ENCODE data around the gene GH2. TPM values are rescaled to one million over a fixed set of nuclear protein-coding genes. Genes with fewer than 3 reads are reported as not detected.
"Not testable (repeated sequence)": the region's sequence is repeated elsewhere in the genome, so short reads cannot be mapped to it uniquely, and the experiment has no call there.

Gene GH2
- total and polyA plus RNA-seq, 12 donors: not detected

DNA sequence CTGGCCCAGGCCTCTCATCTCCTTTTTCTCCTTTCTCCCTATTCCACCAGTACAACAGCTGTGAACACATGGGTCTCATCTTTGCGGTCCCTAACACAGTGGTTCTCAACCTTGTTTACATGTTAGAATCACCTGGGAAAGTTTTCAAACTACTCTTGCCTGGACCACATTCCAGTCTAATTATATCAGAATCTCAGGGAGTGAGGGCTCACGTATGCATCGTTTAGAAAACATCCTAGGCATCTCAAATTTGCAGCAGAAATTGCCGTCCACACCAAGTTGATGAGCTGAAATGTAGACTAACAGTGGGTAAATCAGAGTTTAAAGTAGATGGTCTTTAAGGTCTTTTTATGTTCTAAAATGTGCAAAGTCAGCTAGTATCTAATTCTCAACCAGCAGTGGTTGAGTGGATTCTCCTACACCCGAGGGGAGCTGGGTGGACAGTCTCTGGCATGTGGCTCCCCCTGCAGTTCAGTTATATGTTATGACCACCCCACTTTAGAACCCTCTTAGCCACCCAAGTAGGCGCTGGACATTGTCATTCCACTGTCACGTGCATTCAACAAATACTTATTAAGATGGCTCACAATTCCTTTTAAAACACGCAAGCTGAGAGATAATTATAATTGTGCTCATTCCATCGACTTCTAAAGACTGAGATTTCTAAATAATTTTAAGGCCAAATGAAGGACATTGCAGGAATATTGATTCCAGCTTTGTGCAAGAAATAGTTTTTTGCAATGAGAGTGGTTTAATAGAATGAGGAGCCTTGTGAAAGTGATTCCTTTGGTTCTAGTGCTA, 12.1 kb downstream of the GH2 start:
- H3K4me1 ChIP-seq; H3K4me3 ChIP-seq; ATAC-seq; H3K27ac ChIP-seq; H3K9me3 ChIP-seq; H3K27me3 ChIP-seq; DNase-seq; intact Hi-C loops (cut with DNase I); H3K36me3 ChIP-seq: not testable (repeated sequence)
- TF ChIP-seq, protein P1, sequence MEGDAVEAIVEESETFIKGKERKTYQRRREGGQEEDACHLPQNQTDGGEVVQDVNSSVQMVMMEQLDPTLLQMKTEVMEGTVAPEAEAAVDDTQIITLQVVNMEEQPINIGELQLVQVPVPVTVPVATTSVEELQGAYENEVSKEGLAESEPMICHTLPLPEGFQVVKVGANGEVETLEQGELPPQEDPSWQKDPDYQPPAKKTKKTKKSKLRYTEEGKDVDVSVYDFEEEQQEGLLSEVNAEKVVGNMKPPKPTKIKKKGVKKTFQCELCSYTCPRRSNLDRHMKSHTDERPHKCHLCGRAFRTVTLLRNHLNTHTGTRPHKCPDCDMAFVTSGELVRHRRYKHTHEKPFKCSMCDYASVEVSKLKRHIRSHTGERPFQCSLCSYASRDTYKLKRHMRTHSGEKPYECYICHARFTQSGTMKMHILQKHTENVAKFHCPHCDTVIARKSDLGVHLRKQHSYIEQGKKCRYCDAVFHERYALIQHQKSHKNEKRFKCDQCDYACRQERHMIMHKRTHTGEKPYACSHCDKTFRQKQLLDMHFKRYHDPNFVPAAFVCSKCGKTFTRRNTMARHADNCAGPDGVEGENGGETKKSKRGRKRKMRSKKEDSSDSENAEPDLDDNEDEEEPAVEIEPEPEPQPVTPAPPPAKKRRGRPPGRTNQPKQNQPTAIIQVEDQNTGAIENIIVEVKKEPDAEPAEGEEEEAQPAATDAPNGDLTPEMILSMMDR (IDR thresholded peaks at IDR 0.05): peak in 2 of 9 donors; percentile 6 to 13
- 51 to 57% methylated on average over 9 of the region's 9 CpGs for WGBS, 2 donors

DNA sequence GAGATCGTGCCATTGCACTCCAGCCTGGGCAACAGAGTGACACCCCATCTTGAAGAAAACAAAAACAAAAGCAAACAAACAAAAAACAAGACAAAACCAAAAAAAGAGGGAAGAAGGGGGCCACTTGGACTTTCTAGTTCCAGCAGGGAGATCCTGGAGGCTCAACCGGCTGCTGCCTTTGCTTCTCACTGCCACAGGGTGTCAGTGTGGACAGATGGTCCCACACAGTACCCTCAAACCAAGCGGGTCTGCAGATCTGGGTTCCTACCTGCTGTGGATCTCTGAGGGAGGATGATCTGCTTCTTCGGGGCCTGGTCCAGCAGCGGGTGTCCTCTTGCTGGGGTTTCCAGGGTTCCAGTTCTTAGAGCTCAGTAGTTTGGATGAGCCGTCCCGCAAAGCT, 15.1 kb downstream of the GH2 start:
- 72 to 81% methylated on average over 7 of the region's 7 CpGs for WGBS, 2 donors
- H3K4me1 ChIP-seq; H3K27me3 ChIP-seq; DNase-seq; H3K4me3 ChIP-seq; intact Hi-C loops (cut with DNase I); H3K27ac ChIP-seq; H3K9me3 ChIP-seq; H3K36me3 ChIP-seq: not testable (repeated sequence)
- peak in 3 of 8 donors; percentile 36 to 50 (median 44) for ATAC-seq

DNA sequence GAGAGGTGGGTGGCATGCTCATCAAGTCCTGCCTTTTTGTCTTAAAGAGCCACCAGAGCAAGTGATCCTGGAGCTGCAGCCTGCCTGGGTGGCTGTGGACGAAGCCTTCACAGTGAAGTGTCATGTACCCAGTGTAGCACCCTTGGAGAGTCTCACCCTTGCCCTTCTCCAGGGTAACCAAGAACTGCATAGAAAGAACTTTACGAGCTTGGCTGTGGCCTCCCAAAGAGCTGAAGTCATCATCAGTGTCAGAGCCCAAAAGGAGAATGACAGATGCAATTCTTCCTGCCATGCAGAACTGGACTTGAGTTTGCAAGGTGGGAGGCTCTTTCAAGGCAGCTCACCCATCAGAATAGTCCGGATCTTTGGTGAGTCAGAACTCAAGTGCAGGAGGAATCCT, 22.5 kb downstream of the GH2 start:
- Histone ChIP-seq H3K36me3 (no peaks in the 10 kb centered on the region), H3K27ac (no peak overlapping the region), H3K27me3 (no peaks in the 10 kb centered on the region), H3K9me3 (no peaks in the 10 kb centered on the region), H3K4me1 (no peaks in the 10 kb centered on the region), H3K4me3 (no peak overlapping the region)
- 85 to 90% methylated on average over 3 of the region's 3 CpGs for WGBS, 2 donors
- intact Hi-C loops (cut with DNase I): no loop called here
- DNase-seq: no peak
- TF ChIP-seq, protein P1 (IDR thresholded peaks at IDR 0.05): no peak
- no peak for ATAC-seq

DNA sequence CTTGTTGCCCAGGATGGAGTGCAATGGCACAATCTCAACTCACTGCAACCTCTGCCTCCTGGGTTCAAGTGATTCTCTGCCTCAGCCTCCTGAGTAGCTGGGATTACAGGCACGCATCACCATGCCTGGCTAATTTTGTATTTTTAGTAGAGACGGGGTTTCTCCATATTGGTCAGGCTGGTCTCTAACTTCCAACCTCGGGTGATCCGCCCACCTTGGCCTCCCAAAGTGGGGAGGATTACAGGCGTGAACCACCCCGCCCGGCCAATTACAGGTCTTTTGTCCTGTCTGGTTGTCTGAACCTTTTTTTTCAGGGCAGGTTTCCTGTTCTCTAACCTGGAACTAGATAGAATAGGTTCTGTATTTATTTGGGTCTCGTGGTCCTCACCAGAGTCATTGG, 25.3 kb downstream of the GH2 start:
- H3K27me3 ChIP-seq; H3K9me3 ChIP-seq; H3K4me3 ChIP-seq; H3K27ac ChIP-seq; H3K4me1 ChIP-seq; H3K36me3 ChIP-seq; intact Hi-C loops (cut with DNase I); DNase-seq; ATAC-seq: not testable (repeated sequence)
- WGBS, 2 donors: 91 to 93% methylated on average over 8 of the region's 8 CpGs

DNA sequence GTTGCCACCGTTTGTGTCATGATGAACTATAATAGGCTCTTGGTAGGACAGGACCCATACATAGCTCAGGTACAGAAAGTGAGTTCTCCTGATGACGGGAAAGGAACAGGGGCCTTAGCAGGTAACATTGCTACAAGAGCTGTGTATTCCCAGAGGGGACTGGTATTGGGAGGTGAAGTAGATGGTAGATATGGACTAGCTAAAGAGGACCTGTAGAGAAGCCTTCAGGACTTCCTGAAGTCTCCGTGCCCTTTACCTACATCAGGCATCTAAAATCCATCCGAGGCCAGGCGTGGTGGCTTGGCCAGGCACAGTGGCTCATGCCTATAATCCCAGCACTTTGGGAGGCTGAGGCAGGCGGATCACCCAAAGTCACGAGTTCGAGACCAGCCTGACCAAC, 26.6 kb downstream of the GH2 start:
- Histone ChIP-seq H3K9me3 (no peaks in the 10 kb centered on the region), H3K27ac (no peak overlapping the region), H3K4me1 (no peaks in the 10 kb centered on the region), H3K4me3 (no peak overlapping the region), H3K36me3 (no peaks in the 10 kb centered on the region), H3K27me3 (no peaks in the 10 kb centered on the region)
- intact Hi-C loops (cut with DNase I): no loop called here
- no peak for DNase-seq
- WGBS, 2 donors: 89% methylated on average over 8 of the region's 8 CpGs
- TF ChIP-seq, protein P1 (IDR thresholded peaks at IDR 0.05): no peak
- ATAC-seq: no peak

All from heart right ventricle (tissue), 16 donors.